WTC11 (cell line): ENCODE measurements around the gene MICAL3. TPM values are rescaled to one million over a fixed set of nuclear protein-coding genes. Genes with fewer than 3 reads are reported as not detected.

Experiments
- ATAC-seq: fragments of 200-7000 bp; cut with Tn5 transposase; 2 replicates; pipeline ENCODE4 v1.10.0; 2021; ENCODE audit warnings: mild to moderate bottlenecking, moderate library complexity
- CTCF ChIA-PET: fragments of 300-600 bp; sonication (Branson Sonifier 250); formaldehyde crosslinking; loops from one replicate; lab custom pipeline; 2021; ENCODE audit warnings: antibody characterized with exemption; lab: Charles Lee
- POLR2A ChIA-PET: fragments of 350-600 bp; sonication (Branson Sonifier 250); formaldehyde crosslinking; loops from one replicate; lab custom pipeline; 2021; ENCODE audit warnings: antibody characterized with exemption; lab: Charles Lee
- DNase-seq: peaks from one replicate; pipeline ENCODE4 v3.0.0; 2021; ENCODE audit warnings: low spot score
- H3K27ac Mint-ChIP-seq: 2 replicates; pipeline ENCODE4 v1.8.0; 2021; ENCODE audit warnings: mixed read lengths
- H3K27me3 Mint-ChIP-seq: 2 replicates; pipeline ENCODE4 v1.8.0; 2021; ENCODE audit warnings: low read depth, mild to moderate bottlenecking, moderate library complexity, mixed read lengths
- H3K36me3 Mint-ChIP-seq: 2 replicates; pipeline ENCODE4 v1.8.0; 2021; ENCODE audit warnings: mixed read lengths
- H3K4me1 Mint-ChIP-seq: 2 replicates; pipeline ENCODE4 v1.8.0; 2022; ENCODE audit warnings: mixed read lengths
- H3K4me3 Mint-ChIP-seq: 2 replicates; pipeline ENCODE4 v1.8.0; 2021; ENCODE audit warnings: mild to moderate bottlenecking, moderate library complexity, mixed read lengths
- H3K9me3 Mint-ChIP-seq: 2 replicates; pipeline ENCODE4 v1.8.0; 2021; ENCODE audit warnings: mixed read lengths
- CREM ChIP-seq: sonication (generic); formaldehyde crosslinking; IDR thresholded peaks from 2 replicates; pipeline ENCODE4 v1.8.1; 2022; ENCODE audit warnings: mild to moderate bottlenecking, missing genetic modification reagents, moderate library complexity
- ELF4 ChIP-seq: sonication (generic); formaldehyde crosslinking; IDR thresholded peaks from 2 replicates; pipeline ENCODE4 v1.8.1; 2022; ENCODE audit warnings: low read depth, mild to moderate bottlenecking, moderate library complexity, missing genetic modification reagents
- FOXK1 ChIP-seq: sonication (generic); formaldehyde crosslinking; IDR thresholded peaks from 2 replicates; pipeline ENCODE4 v1.8.0; 2022; ENCODE audit warnings: mild to moderate bottlenecking, moderate library complexity, missing genetic modification reagents
- FOXP1 ChIP-seq: sonication (generic); formaldehyde crosslinking; IDR thresholded peaks from 2 replicates; pipeline ENCODE4 v1.8.0; 2022; ENCODE audit warnings: missing genetic modification reagents, mild to moderate bottlenecking, moderate library complexity, borderline replicate concordance
- GRHL2 ChIP-seq: fragments of 250-450 bp; sonication (Bioruptor Pico); IDR thresholded peaks from 2 replicates; pipeline ENCODE4 v1.8.0; 2022; ENCODE audit warnings: mild to moderate bottlenecking, moderate library complexity; ENCODE audit not compliant: insufficient replicate concordance, severe bottlenecking
- GTF2I ChIP-seq: fragments of 250-450 bp; sonication (Bioruptor Pico); conservative IDR thresholded peaks from 2 replicates; pipeline ENCODE4 v1.4.0; 2021; ENCODE audit warnings: mild to moderate bottlenecking
- JAZF1 ChIP-seq: fragments of 250-450 bp; sonication (Bioruptor Pico); IDR thresholded peaks from 2 replicates; pipeline ENCODE4 v1.9.0; 2021; ENCODE audit warnings: moderate library complexity, mild to moderate bottlenecking, inconsistent platforms
- NFE2L1 ChIP-seq: sonication (generic); formaldehyde crosslinking; IDR thresholded peaks from 2 replicates; pipeline ENCODE4 v1.8.1; 2023; ENCODE audit warnings: missing genetic modification reagents
- NR3C1 ChIP-seq: sonication (generic); formaldehyde crosslinking; conservative IDR thresholded peaks from 2 replicates; pipeline ENCODE4 v1.8.1; 2023; ENCODE audit warnings: low read depth, mild to moderate bottlenecking, missing genetic modification reagents
- RELA ChIP-seq: sonication (generic); formaldehyde crosslinking; IDR thresholded peaks from 2 replicates; pipeline ENCODE4 v1.8.1; 2022; ENCODE audit warnings: missing genetic modification reagents, mild to moderate bottlenecking, borderline replicate concordance
- SMAD3 ChIP-seq: sonication (generic); formaldehyde crosslinking; IDR thresholded peaks from 2 replicates; pipeline ENCODE4 v1.8.0; 2022; ENCODE audit warnings: missing genetic modification reagents, mild to moderate bottlenecking, borderline replicate concordance
- SOX15 ChIP-seq: fragments of 250-450 bp; sonication (Bioruptor Pico); IDR thresholded peaks from 2 replicates; pipeline ENCODE4 v1.9.0; 2021; ENCODE audit warnings: mild to moderate bottlenecking
- TCF7 ChIP-seq: sonication (generic); formaldehyde crosslinking; IDR thresholded peaks from 2 replicates; pipeline ENCODE4 v1.8.0; 2022; ENCODE audit warnings: mild to moderate bottlenecking, low read depth, missing genetic modification reagents, moderate library complexity
- TEAD1 ChIP-seq: sonication (generic); formaldehyde crosslinking; IDR thresholded peaks from 2 replicates; pipeline ENCODE4 v1.8.0; 2022; ENCODE audit warnings: mild to moderate bottlenecking, missing genetic modification reagents
- TEAD4 ChIP-seq: sonication (generic); formaldehyde crosslinking; IDR thresholded peaks from 2 replicates; pipeline ENCODE4 v1.8.0; 2022; ENCODE audit warnings: mild to moderate bottlenecking, missing genetic modification reagents
- ZNF138 ChIP-seq: sonication (generic); formaldehyde crosslinking; conservative IDR thresholded peaks from 2 replicates; pipeline ENCODE4 v1.8.1; 2022; ENCODE audit warnings: mild to moderate bottlenecking, moderate library complexity, missing genetic modification reagents
- ZNF232 ChIP-seq: sonication (generic); formaldehyde crosslinking; IDR thresholded peaks from 2 replicates; pipeline ENCODE4 v1.8.0; 2022; ENCODE audit warnings: mild to moderate bottlenecking, missing genetic modification reagents
- ZNF396 ChIP-seq: fragments of 250-450 bp; sonication (Bioruptor Pico); IDR thresholded peaks from 2 replicates; pipeline ENCODE4 v1.8.0; 2021; ENCODE audit warnings: mild to moderate bottlenecking, moderate library complexity, borderline replicate concordance
- ZNF416 ChIP-seq: fragments of 250-450 bp; sonication (Bioruptor Pico); IDR thresholded peaks from 2 replicates; pipeline ENCODE4 v1.9.0; 2021; ENCODE audit warnings: mild to moderate bottlenecking, inconsistent platforms
- ZNF423 ChIP-seq: fragments of 250-450 bp; sonication (Bioruptor Pico); IDR thresholded peaks from 2 replicates; pipeline ENCODE4 v2.1.2; 2022; ENCODE audit warnings: mild to moderate bottlenecking, moderate library complexity
- total RNA-seq: library from RNA; stranded (reverse); gene quantifications from 3 replicates; pipeline ENCODE4 v1.2.3, GENCODE V29; 2021
- TF ChIP-seq, protein P1 (sequence below): sonication (generic); formaldehyde crosslinking; IDR thresholded peaks from 2 replicates; pipeline ENCODE4 v1.8.1; 2023; ENCODE audit warnings: mild to moderate bottlenecking, missing genetic modification reagents, moderate library complexity
- TF ChIP-seq, protein P2 (sequence below): sonication (generic); formaldehyde crosslinking; IDR thresholded peaks from 2 replicates; pipeline ENCODE4 v1.8.0; 2022; ENCODE audit warnings: mild to moderate bottlenecking, missing genetic modification reagents
- TF ChIP-seq, protein P3 (sequence below): sonication (generic); formaldehyde crosslinking; IDR thresholded peaks from 2 replicates; pipeline ENCODE4 v1.8.1; 2023; ENCODE audit warnings: mild to moderate bottlenecking, moderate library complexity, missing genetic modification reagents
- TF ChIP-seq, protein P4 (sequence below): sonication (generic); formaldehyde crosslinking; IDR thresholded peaks from 2 replicates; pipeline ENCODE4 v1.8.1; 2023; ENCODE audit warnings: mild to moderate bottlenecking, missing genetic modification reagents
- TF ChIP-seq, protein P5 (sequence below): fragments of 250-450 bp; sonication (Bioruptor Pico); IDR thresholded peaks from 2 replicates; pipeline ENCODE4 v1.8.0; 2021; ENCODE audit warnings: mild to moderate bottlenecking
- TF ChIP-seq, protein P6 (sequence below): sonication (generic); formaldehyde crosslinking; conservative IDR thresholded peaks from 2 replicates; pipeline ENCODE4 v1.8.1; 2022; ENCODE audit warnings: mild to moderate bottlenecking, missing genetic modification reagents
- TF ChIP-seq, protein P7 (sequence below): sonication (generic); formaldehyde crosslinking; IDR thresholded peaks from 2 replicates; pipeline ENCODE4 v1.8.1; 2023; ENCODE audit warnings: mild to moderate bottlenecking, missing genetic modification reagents, moderate library complexity

MICAL3 gene
- total RNA-seq, 1 experiment from 2014 or later, result 41.2 TPM

DNA sequence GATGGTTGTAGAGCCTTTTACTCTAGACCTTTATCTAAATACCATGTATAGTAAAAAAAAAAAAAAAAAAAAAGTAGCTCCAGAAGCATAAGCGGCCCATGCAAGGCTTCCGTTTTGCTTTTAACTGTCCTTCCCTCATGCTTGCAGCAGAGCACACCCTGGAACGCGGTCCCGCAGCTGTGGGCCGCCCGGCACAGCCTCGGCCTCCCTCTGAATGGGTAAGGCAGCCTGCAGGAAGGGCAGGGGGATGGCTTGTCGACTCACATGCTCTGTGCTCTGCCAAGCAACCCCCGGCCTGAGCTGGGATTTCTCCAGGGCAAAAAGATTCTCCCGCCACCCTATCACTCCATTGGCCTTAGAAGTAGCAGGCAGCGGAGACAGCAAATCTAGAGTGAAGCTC, 148.7 kb downstream of the MICAL3 start:
- ATAC-seq, result no peak
- Mint-ChIP-seq H3K9me3 (no peaks in the 10 kb centered on the region), H3K27me3 (peaks cover 87% of the 10 kb centered on the region), H3K4me1 (no peaks in the 10 kb centered on the region), H3K36me3 (peaks cover 33% of the 10 kb centered on the region), H3K4me3 (no peak overlapping the region), H3K27ac (no peak overlapping the region)
- CTCF ChIA-PET, result interaction anchor here (0.6 to 1.6 kb wide), 8 partner anchors 13 to 202 kb away, joined by 3 to 8 read pairs (median 6); partner anchors contain the start of gene PEX26
- no peak for DNase-seq
- TF ChIP-seq GTF2I (no peak), SMAD3 (no peak), TEAD1 (CRISPR knock-in tag) (no peak), ZNF416 (no peak), GRHL2 (no peak), ZNF396 (CRISPR knock-in tag) (no peak), TEAD4 (CRISPR knock-in tag) (no peak), NFE2L1 (CRISPR knock-in tag) (no peak), JAZF1 (CRISPR knock-in tag) (no peak), ELF4 (CRISPR knock-in tag) (no peak), FOXP1 (no peak), ZNF423 (no peak), ZNF138 (CRISPR knock-in tag) (no peak), SOX15 (no peak), CREM (CRISPR knock-in tag) (no peak)
- TF ChIP-seq, protein P1, sequence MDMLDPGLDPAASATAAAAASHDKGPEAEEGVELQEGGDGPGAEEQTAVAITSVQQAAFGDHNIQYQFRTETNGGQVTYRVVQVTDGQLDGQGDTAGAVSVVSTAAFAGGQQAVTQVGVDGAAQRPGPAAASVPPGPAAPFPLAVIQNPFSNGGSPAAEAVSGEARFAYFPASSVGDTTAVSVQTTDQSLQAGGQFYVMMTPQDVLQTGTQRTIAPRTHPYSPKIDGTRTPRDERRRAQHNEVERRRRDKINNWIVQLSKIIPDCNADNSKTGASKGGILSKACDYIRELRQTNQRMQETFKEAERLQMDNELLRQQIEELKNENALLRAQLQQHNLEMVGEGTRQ, result no peak
- TF ChIP-seq, protein P2, sequence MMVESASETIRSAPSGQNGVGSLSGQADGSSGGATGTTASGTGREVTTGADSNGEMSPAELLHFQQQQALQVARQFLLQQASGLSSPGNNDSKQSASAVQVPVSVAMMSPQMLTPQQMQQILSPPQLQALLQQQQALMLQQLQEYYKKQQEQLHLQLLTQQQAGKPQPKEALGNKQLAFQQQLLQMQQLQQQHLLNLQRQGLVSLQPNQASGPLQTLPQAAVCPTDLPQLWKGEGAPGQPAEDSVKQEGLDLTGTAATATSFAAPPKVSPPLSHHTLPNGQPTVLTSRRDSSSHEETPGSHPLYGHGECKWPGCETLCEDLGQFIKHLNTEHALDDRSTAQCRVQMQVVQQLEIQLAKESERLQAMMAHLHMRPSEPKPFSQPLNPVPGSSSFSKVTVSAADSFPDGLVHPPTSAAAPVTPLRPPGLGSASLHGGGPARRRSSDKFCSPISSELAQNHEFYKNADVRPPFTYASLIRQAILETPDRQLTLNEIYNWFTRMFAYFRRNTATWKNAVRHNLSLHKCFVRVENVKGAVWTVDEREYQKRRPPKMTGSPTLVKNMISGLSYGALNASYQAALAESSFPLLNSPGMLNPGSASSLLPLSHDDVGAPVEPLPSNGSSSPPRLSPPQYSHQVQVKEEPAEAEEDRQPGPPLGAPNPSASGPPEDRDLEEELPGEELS (CRISPR knock-in tag), result no peak
- TF ChIP-seq, protein P3, sequence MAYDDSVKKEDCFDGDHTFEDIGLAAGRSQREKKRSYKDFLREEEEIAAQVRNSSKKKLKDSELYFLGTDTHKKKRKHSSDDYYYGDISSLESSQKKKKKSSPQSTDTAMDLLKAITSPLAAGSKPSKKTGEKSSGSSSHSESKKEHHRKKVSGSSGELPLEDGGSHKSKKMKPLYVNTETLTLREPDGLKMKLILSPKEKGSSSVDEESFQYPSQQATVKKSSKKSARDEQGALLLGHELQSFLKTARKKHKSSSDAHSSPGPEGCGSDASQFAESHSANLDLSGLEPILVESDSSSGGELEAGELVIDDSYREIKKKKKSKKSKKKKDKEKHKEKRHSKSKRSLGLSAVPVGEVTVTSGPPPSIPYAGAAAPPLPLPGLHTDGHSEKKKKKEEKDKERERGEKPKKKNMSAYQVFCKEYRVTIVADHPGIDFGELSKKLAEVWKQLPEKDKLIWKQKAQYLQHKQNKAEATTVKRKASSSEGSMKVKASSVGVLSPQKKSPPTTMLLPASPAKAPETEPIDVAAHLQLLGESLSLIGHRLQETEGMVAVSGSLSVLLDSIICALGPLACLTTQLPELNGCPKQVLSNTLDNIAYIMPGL (CRISPR knock-in tag), result no peak
- POLR2A ChIA-PET, result no interaction called here

DNA sequence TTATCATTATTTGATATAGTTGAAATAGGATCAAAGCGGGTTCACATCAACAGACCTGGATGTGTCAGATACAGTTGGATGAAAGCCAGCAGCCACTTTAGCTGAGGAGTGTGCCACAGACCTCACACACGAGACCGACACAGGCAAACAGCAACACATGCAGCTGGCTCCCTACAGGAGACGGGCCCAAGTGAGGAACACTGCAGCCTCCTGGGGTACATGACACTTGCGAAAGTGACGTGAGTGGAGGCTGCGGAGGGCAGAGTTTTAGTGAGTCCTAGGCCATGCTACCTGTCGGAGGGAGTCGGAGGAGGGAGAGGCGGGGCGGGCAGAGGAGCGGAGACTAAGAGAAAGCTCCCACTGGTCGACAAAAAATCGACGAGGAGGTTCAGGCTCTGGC, 149.2 kb downstream of the MICAL3 start:
- no peak for DNase-seq
- CTCF ChIA-PET, result interaction anchor here (0.9 to 1.6 kb wide), 2 partner anchors 14 to 201 kb away, joined by 4 to 8 read pairs; no protein-coding TSS in a partner anchor
- POLR2A ChIA-PET, result no interaction called here
- no peak overlapping the region for H3K4me3 Mint-ChIP-seq
- peaks cover 82% of the 10 kb centered on the region for H3K27me3 Mint-ChIP-seq
- H3K4me1 Mint-ChIP-seq, result no peaks in the 10 kb centered on the region
- no peaks in the 10 kb centered on the region for H3K9me3 Mint-ChIP-seq
- H3K27ac Mint-ChIP-seq, result no peak overlapping the region
- peaks cover 34% of the 10 kb centered on the region for H3K36me3 Mint-ChIP-seq
- no peak for ATAC-seq
- TF ChIP-seq, protein P4, sequence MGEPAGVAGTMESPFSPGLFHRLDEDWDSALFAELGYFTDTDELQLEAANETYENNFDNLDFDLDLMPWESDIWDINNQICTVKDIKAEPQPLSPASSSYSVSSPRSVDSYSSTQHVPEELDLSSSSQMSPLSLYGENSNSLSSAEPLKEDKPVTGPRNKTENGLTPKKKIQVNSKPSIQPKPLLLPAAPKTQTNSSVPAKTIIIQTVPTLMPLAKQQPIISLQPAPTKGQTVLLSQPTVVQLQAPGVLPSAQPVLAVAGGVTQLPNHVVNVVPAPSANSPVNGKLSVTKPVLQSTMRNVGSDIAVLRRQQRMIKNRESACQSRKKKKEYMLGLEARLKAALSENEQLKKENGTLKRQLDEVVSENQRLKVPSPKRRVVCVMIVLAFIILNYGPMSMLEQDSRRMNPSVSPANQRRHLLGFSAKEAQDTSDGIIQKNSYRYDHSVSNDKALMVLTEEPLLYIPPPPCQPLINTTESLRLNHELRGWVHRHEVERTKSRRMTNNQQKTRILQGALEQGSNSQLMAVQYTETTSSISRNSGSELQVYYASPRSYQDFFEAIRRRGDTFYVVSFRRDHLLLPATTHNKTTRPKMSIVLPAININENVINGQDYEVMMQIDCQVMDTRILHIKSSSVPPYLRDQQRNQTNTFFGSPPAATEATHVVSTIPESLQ (CRISPR knock-in tag), result no peak
- TF ChIP-seq, protein P5, sequence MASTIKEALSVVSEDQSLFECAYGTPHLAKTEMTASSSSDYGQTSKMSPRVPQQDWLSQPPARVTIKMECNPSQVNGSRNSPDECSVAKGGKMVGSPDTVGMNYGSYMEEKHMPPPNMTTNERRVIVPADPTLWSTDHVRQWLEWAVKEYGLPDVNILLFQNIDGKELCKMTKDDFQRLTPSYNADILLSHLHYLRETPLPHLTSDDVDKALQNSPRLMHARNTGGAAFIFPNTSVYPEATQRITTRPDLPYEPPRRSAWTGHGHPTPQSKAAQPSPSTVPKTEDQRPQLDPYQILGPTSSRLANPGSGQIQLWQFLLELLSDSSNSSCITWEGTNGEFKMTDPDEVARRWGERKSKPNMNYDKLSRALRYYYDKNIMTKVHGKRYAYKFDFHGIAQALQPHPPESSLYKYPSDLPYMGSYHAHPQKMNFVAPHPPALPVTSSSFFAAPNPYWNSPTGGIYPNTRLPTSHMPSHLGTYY, result no peak
- no peak for TF ChIP-seq RELA (CRISPR knock-in tag)
- TF ChIP-seq TCF7 (CRISPR knock-in tag), result no peak
- no peak for TF ChIP-seq ZNF138 (CRISPR knock-in tag)
- TF ChIP-seq NR3C1 (CRISPR knock-in tag), result no peak
- TF ChIP-seq SMAD3, result no peak
- TF ChIP-seq FOXK1 (CRISPR knock-in tag), result no peak
- TF ChIP-seq SOX15, result no peak
- TF ChIP-seq, protein P6, sequence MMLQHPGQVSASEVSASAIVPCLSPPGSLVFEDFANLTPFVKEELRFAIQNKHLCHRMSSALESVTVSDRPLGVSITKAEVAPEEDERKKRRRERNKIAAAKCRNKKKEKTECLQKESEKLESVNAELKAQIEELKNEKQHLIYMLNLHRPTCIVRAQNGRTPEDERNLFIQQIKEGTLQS (CRISPR knock-in tag), result no peak
- TF ChIP-seq, protein P7, sequence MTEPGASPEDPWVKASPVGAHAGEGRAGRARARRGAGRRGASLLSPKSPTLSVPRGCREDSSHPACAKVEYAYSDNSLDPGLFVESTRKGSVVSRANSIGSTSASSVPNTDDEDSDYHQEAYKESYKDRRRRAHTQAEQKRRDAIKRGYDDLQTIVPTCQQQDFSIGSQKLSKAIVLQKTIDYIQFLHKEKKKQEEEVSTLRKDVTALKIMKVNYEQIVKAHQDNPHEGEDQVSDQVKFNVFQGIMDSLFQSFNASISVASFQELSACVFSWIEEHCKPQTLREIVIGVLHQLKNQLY, result no peak
- TF ChIP-seq, protein P2 (CRISPR knock-in tag), result no peak
- no peak for TF ChIP-seq ZNF232 (CRISPR knock-in tag)
